Suprapubic skin (tissue), 3 donors: ENCODE measurements around the gene KSR1.

Source experiments
- CTCF ChIP-seq, 2 donors: fragments of 200-600 bp in 1 of 2; fragments of 450-650 bp in 1 of 2; sonication (generic) in 1 of 2; IDR thresholded peaks; one replicate each; pipeline ENCODE4 v1.5.1; 2016 to 2019; ENCODE audit warnings: antibody characterized with exemption in 2 of 2, mild to moderate bottlenecking in 1 of 2, moderate library complexity in 1 of 2
- POLR2A ChIP-seq, 2 donors: fragments of 450-650 bp; IDR thresholded peaks; one replicate each; pipeline ENCODE4 v1.6.1; 2017; ENCODE audit warnings: antibody characterized with exemption in 2 of 2, mild to moderate bottlenecking in 2 of 2, moderate library complexity in 2 of 2

GRCh38 chr17:27668488-27668823 is 212.2 kb downstream of the KSR1 start:
- TF ChIP-seq POLR2A (IDR thresholded peaks at IDR 0.05): no peak
- TF ChIP-seq CTCF (IDR thresholded peaks at IDR 0.05): no peak
